ENCODE results near the gene WDR18. TPM values are rescaled to one million over a fixed set of nuclear protein-coding genes. Genes with fewer than 3 reads are reported as not detected.
A peak's percentile ranks its signal among the peaks of the same experiment; 100 is the strongest.

WDR18 gene
- total RNA-seq, 4 donors from 2014 or later = 13.6 to 34.9 (median 17.3) TPM

GRCh38 chr19:944663-945241, 39.4 kb upstream of the WDR18 start:
- Histone ChIP-seq H3K4me3 (no peak overlapping the region), H3K36me3 (no peaks in the 10 kb centered on the region), H3K27ac (no peak overlapping the region), H3K27me3 (no peaks in the 10 kb centered on the region), H3K4me1 (peaks cover 0 to 17% of the 10 kb centered on the region in 2 donors), H3K9me3 (no peaks in the 10 kb centered on the region)
- no peak for TF ChIP-seq POLR2A (IDR thresholded peaks at IDR 0.05)
- no peak for TF ChIP-seq CTCF (IDR thresholded peaks at IDR 0.05)
- intact Hi-C loops (cut with DNase I; ENCODE audit: low total_unique reads) = no loop called here
- DNase-seq = no peak

GRCh38 chr19:945401-946252, 38.5 kb upstream of the WDR18 start:
- Histone ChIP-seq H3K27ac (no peak overlapping the region), H3K4me1 (peaks cover 0 to 13% of the 10 kb centered on the region in 2 donors), H3K27me3 (no peaks in the 10 kb centered on the region), H3K4me3 (no peak overlapping the region), H3K36me3 (no peaks in the 10 kb centered on the region), H3K9me3 (no peaks in the 10 kb centered on the region)
- intact Hi-C loops (cut with DNase I; ENCODE audit: low total_unique reads) = no loop called here
- no peak for TF ChIP-seq CTCF (IDR thresholded peaks at IDR 0.05)
- TF ChIP-seq POLR2A (IDR thresholded peaks at IDR 0.05) = no peak
- DNase-seq = no peak

- Histone ChIP-seq H3K4me3 (no peak overlapping the region), H3K36me3 (no peaks in the 10 kb centered on the region), H3K9me3 (no peaks in the 10 kb centered on the region), H3K4me1 (peaks cover 0 to 5% of the 10 kb centered on the region in 2 donors), H3K27me3 (no peaks in the 10 kb centered on the region), H3K27ac (no peak overlapping the region)
- DNase-seq = no peak
- intact Hi-C loops (cut with DNase I; ENCODE audit: low total_unique reads) = no loop called here
- no peak for TF ChIP-seq CTCF (IDR thresholded peaks at IDR 0.05)
- TF ChIP-seq POLR2A (IDR thresholded peaks at IDR 0.05) = no peak
These were observed 36.9 kb upstream of the WDR18 start for GRCh38 chr19:947090-947706.

- Histone ChIP-seq H3K4me1 (peaks cover 0 to 5% of the 10 kb centered on the region in 2 donors), H3K27ac (no peak overlapping the region), H3K4me3 (no peak overlapping the region), H3K36me3 (no peaks in the 10 kb centered on the region), H3K9me3 (no peaks in the 10 kb centered on the region), H3K27me3 (no peaks in the 10 kb centered on the region)
- intact Hi-C loops (cut with DNase I; ENCODE audit: low total_unique reads) = no loop called here
- no peak for TF ChIP-seq CTCF (IDR thresholded peaks at IDR 0.05)
- TF ChIP-seq POLR2A (IDR thresholded peaks at IDR 0.05) = no peak
- DNase-seq = peak in 1 of 2 donors; percentile 24
These were observed 36.2 kb upstream of the WDR18 start for GRCh38 chr19:947707-948539.

All from uterus (tissue), 4 donors.